ENCODE measurements around the gene TEAD3.

Gene TEAD3

DNA sequence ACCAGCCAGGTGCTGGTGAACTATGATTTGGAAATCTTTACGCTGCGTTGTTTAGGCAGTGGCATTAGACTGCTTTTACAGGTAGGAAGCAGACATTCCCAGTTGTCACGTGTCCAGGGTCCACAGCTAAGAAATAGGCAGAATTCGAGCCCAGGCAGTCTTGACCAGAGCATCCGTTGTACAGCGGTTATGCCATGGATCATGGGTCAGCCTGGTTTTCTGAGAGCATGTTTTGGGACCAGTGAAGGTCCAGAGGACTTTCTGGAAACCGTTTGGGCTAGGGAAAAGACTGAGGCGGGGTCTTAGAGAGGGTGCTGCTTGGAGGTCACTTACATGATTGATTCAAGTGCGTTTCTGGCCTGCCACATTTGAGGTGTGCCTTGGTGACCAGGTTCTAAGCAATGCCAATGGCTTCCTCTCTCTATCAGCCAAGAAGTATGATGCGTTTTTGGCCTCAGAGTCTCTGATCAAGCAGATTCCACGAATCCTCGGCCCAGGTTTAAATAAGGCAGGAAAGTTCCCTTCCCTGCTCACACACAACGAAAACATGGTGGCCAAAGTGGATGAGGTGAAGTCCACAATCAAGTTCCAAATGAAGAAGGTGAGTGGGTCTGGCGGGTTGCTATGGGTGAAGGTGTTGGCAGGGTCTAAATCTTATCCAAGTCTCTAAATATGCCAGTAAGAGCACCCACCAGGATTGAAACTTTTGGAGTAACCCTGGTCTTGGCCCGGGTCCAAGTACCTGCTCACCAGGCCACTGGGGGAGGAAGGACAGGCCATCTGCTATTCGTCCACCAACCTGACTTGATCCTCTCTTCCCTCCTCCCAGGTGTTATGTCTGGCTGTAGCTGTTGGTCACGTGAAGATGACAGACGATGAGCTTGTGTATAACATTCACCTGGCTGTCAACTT is 26.9 kb downstream of the TEAD3 start:
- TF ChIP-seq, protein P1, sequence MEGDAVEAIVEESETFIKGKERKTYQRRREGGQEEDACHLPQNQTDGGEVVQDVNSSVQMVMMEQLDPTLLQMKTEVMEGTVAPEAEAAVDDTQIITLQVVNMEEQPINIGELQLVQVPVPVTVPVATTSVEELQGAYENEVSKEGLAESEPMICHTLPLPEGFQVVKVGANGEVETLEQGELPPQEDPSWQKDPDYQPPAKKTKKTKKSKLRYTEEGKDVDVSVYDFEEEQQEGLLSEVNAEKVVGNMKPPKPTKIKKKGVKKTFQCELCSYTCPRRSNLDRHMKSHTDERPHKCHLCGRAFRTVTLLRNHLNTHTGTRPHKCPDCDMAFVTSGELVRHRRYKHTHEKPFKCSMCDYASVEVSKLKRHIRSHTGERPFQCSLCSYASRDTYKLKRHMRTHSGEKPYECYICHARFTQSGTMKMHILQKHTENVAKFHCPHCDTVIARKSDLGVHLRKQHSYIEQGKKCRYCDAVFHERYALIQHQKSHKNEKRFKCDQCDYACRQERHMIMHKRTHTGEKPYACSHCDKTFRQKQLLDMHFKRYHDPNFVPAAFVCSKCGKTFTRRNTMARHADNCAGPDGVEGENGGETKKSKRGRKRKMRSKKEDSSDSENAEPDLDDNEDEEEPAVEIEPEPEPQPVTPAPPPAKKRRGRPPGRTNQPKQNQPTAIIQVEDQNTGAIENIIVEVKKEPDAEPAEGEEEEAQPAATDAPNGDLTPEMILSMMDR (IDR thresholded peaks at IDR 0.05; ENCODE audit: borderline replicate concordance, insufficient read depth, low read depth, low read length) = no peak
- peak overlapping the region; percentile 84 for H3K4me3 ChIP-seq (ENCODE audit: low read depth, low read length)

DNA sequence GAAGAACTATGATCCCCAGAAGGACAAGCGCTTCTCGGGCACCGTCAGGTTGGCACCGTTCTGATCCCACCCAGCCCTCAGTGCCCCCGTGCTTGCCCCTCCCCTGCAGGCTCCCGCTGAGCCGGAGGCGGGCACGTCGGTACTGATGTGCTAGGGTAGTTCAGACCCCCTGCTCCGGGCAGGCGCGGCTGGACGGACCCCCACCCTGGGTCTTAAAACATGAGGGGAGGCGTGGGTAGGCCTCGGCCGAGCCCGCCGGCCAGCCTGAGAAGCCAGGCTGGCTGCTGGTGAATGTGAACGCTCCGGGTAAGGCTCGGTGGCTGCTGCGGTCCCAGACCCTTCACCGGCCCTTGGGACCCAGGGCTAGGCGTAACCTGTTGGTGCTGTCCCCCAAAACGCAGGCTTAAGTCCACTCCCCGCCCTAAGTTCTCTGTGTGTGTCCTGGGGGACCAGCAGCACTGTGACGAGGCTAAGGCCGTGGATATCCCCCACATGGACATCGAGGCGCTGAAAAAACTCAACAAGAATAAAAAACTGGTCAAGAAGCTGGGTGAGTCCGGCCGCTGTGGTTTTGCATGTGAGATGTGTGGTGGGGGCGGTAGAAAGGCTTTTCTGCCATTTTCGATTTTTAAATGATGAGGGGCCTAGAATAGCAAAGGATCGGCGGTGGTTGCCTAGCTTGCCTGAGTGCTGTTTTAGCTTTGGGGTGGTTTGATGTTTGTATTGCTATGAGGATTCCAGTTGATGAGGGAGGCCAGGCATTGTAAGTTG is 27.7 kb downstream of the TEAD3 start:
- TF ChIP-seq, protein P1 (IDR thresholded peaks at IDR 0.05; ENCODE audit: borderline replicate concordance, insufficient read depth, low read depth, low read length) = no peak

DNA sequence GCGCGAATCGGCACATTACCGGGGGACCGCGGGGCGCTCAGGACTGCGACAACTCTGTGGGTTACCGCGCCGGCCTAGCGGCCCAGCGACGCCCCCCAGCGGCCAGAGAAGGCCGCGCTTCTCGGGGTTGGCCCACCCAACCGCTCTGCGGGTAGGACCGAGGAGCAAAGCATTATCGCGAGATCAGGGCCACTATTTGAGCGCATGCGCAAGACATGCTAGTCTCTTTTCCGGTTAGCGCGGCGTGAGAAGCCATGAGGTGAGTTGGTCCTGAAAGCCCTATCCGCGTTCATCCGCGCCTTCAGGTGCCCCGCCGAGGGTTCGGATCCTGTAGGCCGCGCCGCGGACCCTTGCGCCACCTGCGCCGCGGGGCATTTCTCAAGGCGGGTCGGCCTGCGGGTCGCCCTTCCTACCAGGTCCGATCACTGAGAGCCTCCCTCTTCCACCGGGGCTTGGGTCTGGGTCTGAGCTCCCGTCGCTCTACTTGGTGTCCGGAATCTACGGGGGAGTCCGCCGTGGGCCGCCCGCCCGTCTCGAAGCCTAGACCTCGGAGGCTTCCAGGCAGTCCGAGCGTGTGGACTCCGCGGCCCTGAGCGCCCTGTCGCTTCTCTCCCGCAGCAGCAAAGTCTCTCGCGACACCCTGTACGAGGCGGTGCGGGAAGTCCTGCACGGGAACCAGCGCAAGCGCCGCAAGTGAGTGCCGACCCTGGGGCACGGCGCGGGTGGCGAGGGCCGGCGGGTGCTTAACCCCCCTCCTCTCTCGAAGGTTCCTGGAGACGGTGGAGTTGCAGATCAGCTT is 28.5 kb downstream of the TEAD3 start, which contains the start of gene RPL10A:
Gene RPL10A (plus strand): TSS at position 221 of the 799 bp plus-strand sequence. CDS start 34 bp downstream, at position 255.
- peak within 1 kb of the TSS; percentile 84 for H3K4me3 ChIP-seq (ENCODE audit: low read depth, low read length)
- TF ChIP-seq, protein P1 (IDR thresholded peaks at IDR 0.05; ENCODE audit: borderline replicate concordance, insufficient read depth, low read depth, low read length) = peak; percentile 98

More for the DNA sequence above, 27.7 kb downstream of the TEAD3 start:
- H3K4me3 ChIP-seq (ENCODE audit: low read depth, low read length) = peak overlapping the region; percentile 84

DNA sequence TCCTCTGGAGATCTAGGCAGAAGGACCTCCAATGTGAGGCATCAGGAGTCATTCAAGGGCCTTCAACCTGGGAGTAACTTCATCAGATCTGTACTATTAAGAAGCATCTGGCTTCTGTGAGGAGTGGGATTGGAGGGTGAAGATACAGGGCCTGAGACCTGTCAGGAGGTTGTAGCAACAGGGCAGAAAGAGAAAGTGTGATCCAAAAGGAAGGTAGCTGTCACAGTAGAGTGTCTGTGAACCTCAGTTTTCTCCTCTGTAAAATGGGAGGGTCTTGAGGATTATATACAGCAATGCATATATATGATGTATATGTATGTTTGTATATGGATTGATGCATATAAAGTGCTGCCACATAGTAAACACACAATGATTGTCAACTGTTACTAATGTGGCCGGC is 31.2 kb downstream of the TEAD3 start:
- TF ChIP-seq, protein P1 (IDR thresholded peaks at IDR 0.05; ENCODE audit: borderline replicate concordance, insufficient read depth, low read depth, low read length) = no peak
- H3K4me3 ChIP-seq (ENCODE audit: low read depth, low read length) = no peak overlapping the region

DNA sequence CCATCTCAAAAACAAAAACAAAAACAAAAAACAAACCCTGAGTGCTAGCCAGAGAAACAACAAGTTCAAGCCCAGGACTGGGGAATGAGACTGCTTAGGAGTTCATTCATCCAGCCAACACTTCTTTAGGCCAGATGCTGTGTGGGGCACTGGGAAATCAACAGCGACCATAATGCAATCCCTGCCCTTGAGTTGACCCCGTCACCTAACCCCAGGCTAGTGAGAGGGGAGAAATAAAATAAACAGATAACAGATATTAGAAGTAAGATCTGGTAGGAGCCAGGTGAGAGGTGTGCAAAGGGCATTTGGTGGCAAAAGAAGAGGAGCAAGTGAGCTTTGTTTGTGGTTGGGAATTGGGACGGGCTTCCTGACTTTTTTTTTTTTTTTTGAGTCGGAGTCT is 33.6 kb downstream of the TEAD3 start:
- no peak overlapping the region for H3K4me3 ChIP-seq (ENCODE audit: low read depth, low read length)
- TF ChIP-seq, protein P1 (IDR thresholded peaks at IDR 0.05; ENCODE audit: borderline replicate concordance, insufficient read depth, low read depth, low read length) = no peak

DNA sequence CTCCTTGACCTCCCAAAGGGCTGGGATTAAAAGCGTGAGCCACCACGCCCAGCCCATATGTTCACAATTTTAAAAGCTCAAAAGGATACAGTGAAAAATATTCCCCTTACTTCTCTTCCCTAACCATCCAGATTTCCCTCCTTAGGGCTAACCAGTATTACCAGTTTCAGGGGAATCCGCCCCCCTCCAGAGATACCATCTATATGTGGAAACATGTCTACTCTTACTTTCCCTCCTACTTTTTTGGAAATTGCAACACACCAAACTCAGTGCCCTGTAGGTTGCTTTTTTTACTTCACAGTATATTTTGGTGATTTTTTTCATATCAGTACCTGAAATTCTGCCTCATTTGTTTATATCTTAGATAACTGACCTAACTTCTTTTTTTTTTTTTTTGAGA is 35.6 kb downstream of the TEAD3 start:
- TF ChIP-seq, protein P1 (IDR thresholded peaks at IDR 0.05; ENCODE audit: borderline replicate concordance, insufficient read depth, low read depth, low read length) = no peak
- no peak overlapping the region for H3K4me3 ChIP-seq (ENCODE audit: low read depth, low read length)
